SH-SY5Y (cell line): Measurements from ENCODE around the gene STOM.

ENCODE experiments used
- GATA2 ChIP-seq: IDR thresholded peaks from 2 replicates; pipeline ENCODE4 v1.6.1; 2011; ENCODE audit warnings: mild to moderate bottlenecking, low read depth, low read length
- GATA3 ChIP-seq: IDR thresholded peaks from 2 replicates; pipeline ENCODE4 v1.6.1; 2011; ENCODE audit warnings: low read depth, mild to moderate bottlenecking, low read length, moderate library complexity

GRCh38 chr9:121364077-121364476, 6.0 kb downstream of the STOM start:
- TF ChIP-seq GATA3 (no peak), GATA2 (no peak)
